HG03060 (cell line): ENCODE results near the gene MAML2.

ENCODE experiments used
- ATAC-seq: cut with Tn5 transposase; IDR thresholded peaks from one replicate; pipeline ENCODE4 v1.9.1; 2021; ENCODE audit warnings: low read depth, moderate number of reproducible peaks; ENCODE audit not compliant: unreplicated experiment

The MAML2 gene

DNA sequence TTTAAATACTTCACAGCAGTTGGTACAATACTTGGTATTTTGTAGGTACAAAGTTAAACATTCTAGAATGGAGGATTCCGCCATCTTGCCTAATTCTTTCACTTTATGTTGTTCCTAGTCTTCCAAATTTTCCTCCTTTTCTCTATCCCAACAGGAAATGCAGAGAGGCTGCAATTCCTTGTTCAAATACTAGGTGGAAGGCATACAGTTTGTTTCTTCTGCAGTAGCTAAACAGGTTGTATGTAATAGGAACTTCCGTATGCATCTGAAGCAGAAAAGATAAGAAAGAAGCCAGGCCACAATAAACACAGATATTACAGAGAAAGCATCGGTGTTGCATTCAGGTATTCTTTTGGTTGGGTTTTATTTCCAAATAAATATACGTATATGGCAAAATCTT lies 232.7 kb downstream of the MAML2 start:
- no peak for ATAC-seq

DNA sequence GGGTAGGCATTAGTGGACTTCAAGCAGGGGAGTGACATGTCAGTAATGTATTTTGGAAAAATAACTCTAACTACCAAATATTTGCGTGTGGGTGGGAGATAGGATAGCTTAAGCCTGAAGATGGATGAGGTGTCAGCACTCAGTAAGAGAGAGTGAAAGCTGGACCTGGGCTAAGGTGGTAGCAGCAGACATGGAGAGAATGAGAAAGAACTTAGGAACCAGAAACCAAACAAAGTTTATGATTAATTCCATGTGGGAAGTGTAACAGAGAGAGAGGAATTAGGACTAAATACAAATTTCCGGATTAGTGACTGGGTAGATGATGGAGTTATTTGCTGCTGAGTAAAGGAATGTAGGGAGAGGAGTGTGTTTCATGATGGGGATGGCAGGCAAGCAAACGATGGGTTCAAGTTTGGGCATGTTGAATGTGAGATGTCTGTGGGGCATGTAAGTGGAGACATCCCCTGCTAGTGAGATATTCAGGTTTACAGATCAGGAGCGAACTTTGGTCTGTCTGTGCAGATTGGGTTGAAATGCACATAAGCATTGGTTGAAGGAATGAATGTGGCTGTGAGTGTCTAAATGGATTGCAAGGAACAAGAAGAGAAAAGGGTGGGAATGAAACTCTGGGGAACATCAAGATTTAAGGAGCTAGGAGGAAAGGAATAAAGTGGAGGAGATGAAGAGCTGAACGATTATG lies 233.5 kb downstream of the MAML2 start:
- no peak for ATAC-seq

DNA sequence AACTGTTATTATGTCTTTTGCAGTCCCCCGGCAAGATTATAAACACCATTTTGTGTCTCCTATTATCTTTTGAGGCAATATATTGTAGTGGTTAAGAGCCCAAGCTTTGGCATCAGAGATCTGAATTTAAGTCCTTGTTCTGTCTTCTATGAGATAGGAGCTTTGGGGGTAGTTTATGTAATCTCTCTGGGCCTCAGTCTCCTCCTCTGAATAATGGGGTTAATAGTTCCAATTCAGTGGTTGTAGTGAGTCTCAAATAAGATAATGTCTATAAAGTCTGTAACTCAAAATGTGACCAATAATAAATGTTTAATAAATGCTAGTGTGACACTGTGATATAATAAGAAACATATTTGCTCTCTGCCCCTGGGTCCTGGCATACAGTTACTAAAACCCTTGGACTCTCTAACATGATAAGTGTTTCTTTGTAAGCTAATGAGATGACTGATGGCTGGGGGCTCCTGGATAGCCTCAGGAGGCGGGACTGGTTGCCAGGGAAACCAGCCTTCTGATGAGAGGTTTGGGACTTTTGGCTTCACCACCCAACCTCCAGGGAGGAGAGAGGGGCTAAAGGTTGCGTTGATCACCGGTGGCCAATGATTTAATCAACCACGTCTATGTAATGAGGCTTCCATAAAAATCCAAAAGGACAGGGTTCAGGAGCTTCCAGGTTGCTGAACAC lies 235.7 kb downstream of the MAML2 start:
- no peak for ATAC-seq

DNA sequence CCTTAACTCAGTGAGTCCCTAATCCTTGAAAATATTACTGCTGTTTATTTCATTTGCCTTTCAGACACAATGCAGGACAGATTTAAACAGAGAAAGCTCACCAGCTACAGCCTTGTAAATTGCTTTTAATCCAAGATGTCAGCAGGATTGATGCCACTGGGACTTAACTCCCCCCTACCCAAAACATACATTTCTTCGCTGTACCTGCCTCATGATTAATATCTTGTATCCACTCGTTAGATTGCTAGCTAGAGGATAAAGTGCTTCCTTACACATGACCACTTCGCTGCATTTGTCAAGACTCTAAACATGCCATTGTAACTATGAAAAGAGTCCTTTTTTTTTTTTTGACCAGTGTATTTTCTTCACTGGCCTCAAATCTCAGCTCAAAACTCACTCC lies 236.3 kb downstream of the MAML2 start:
- ATAC-seq, result no peak

DNA sequence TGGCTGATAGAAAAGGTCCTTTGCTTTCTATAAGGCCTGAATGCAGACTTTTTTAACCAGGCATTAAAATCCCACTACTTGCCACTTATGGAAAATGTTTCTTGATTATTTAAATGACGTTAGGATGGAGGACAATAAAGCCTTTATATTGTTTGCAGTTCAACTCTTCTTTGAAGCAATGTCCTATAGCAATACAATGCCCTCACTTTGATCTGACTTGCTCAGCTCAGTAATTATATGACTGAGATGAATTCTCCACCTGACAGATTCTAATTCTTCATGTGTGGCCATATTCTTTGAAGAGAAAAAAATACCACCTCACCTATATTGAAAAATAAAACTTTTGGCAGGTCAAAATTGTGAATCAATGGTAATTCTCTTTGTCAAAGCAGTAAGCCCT lies 237.1 kb downstream of the MAML2 start:
- no peak for ATAC-seq

DNA sequence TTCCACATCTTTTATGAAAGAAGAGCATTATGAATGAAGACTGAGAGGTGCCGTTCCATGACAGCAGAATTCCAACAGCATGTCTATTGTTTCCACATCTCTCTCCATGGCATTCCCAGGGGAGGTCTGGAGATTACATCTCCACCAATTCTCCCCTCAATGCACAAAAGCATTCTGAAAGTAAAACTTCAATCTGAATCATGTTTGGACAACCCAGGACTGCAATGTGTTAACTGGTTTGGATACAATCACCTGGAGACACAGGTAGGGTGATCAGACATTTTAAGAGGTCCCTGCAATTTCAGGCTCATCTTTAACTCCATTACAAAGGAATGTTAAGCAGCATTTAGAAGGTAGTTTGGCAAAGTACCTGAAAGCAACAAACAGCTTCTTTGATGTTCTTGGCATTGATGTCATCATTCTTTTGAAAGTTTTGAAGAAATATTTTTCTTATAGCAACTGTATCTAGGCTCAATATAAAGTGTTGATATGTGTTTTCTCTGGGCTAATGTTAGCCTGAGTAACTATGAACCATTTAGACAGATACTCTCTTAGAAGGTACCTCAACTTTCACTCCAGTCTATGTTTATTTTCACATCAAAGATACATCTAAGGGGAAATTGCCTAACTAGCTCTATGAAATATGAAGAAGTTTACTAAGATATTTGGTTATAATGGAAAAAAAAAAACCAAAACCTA lies 237.6 kb downstream of the MAML2 start:
- no peak for ATAC-seq

DNA sequence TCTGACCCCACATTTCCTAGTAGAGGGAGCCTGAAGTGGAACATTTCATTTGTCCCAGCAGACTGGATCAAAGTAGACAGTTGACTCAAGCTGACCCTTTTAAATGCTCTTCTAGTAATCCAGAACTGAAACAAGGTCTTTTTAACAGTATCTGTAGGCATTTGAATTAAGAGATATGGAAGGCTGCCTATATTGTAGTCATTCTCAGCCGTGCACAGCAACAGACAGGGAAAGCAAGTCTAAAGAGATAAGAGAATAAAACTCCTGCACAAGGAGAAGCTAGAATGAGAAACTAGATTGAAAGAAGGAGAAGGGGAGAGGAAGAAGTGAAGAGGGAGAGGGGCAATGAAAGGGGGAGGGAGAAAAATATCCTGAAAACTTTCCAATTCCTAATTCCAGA lies 238.5 kb downstream of the MAML2 start:
- no peak for ATAC-seq

DNA sequence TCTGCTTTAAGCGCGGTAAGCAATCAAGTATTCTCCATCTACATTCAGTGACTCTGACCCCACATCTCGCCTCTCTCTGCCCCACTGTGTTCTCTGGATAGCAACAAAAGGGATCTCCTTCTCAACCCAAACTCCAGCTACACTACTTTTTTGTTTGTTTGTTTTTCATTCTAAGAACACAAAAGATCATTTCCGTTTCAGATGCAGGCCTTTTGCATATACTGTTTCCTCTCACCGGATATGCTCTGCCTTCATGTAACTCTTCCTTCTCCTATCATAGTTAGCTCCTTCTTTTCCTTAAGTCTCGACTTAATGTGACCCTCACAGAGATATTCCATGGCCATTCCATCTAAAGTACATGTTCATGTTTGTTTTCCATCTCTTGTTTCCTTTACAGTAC lies 239.3 kb downstream of the MAML2 start:
- no peak for ATAC-seq

DNA sequence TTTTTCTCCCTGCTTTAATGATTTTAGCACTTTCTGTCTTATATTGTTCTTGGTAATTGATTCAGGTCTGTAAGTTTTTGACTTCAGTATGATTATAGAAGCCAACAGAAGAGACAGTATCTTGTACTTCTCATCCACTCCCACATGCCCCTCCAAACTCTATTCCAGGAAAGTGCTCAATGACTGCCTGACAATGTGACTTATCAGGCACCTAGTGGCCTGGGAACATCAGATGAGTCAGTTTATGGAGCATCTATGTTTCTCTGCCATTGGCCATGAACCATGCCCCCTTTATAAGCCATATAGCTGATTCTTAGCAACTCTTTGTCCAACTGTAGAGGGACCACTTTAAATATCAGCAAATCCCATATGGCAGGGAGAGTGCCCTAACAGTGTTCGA lies 239.9 kb downstream of the MAML2 start:
- ATAC-seq, result no peak

DNA sequence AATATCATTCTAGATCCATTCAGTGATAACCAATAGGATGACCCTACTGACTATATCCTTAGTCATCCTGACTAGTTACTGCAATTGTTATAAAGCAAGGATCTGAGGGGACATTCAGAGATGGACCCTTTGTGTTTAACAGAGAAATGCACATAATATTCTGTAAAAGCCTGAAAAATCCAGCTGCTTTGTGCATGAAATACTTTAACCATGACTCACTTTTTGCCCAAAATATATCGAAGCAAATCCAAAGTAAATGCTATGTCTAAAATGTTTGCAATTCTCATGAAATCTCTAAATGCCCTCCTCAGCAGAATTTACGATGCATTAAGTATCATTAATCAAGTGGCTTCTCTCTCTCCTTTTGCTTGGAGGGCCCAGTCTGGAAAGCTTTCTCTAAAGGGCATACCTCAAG lies 240.3 kb downstream of the MAML2 start:
- ATAC-seq, result no peak

DNA sequence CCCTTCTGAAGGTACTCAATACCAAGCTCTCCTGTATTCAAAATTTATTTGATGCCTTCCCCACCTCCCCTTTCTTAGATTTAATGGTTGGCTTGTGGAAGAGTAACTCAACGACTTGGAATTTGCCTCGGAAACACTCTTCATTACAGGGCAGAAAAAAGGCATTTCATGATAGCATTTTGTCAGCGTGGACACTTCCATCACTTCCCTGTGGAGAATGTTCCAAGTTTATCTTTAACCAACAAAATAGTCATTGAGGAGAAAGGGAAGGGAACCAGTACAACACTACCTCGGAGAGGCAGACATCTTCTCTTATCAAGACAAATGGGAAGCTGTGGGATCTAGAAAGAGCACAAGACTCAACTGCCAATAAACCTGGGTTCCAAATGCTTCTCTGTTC lies 241.8 kb downstream of the MAML2 start:
- no peak for ATAC-seq

DNA sequence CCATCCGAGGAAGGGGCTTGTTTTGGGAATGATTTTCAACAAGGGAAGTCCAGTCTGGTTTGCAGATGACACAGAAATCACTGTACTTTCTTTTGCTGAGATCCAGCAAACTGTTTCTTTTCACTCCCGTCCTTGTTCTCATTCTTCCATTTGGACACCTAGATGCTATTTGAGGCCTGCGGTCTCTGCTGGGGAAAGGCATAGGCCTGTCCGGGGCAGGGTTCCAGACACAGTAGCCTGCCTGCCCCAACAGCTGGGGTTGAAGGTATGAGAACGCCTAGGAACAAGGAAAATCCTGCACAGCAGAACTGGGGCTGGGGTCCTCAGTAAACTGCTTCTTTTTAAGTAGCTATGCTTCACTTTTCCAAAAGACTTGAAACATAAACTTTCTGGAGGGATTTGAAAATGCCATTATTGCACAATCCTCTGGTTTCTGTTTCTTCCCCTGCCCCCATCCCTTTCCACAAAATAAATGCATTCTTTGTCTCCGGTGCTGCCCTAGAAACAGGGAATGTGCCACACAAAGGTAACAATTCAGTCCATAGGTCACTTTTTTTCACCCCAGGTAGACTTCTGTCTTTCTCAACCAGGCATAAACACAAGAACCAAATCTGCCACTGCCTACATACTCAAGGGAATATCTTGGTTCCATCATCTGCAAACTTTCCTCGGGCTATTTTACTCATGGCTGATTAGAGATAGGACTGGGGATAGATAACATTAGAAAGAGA lies 244.3 kb downstream of the MAML2 start:
- ATAC-seq, result no peak

DNA sequence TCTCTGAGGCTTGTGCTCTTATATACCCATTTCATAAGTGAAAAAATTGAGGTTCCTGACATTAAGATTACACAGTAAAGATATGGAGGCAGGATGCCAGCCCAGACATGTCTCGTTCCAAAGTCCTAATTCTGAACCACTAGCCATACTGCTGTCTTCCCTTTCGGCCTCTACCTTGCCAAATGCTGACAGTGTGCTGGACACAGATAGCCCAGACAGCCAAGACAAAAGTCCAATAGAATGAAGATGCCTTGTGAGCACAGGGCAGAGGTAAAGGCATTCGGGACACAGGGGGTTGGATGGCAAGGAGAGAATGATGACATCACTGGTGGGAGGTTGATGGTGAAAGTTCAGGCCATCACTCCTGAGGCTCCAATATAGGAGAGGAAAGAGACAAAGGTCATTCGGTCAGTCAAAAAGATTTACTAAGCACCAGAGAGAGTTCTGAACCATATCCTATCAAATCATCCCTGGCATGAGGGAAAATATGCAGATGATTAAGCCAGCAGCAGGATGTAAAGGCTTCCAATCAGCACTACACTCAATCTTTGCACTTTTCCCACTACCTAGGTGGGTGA lies 245.1 kb downstream of the MAML2 start:
- no peak for ATAC-seq

DNA sequence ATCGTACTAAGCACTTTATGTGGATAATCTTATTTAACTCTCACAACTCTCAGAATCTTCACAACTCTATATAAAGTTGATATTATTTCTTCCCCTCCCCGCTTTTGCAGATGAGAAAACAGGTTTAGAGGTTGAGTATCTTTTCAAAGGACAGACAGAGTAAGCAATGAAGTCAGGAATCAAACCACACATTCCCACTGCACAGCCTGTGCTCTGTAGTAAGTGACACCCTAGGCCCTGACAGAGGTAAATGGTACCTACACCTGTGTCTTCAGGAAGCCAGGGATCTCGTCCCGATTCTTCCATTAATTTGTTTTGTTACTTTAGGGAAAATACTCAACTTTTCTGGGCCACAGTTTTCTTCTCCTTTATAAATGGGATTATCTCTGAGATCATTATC lies 246.6 kb downstream of the MAML2 start:
- ATAC-seq, result no peak

DNA sequence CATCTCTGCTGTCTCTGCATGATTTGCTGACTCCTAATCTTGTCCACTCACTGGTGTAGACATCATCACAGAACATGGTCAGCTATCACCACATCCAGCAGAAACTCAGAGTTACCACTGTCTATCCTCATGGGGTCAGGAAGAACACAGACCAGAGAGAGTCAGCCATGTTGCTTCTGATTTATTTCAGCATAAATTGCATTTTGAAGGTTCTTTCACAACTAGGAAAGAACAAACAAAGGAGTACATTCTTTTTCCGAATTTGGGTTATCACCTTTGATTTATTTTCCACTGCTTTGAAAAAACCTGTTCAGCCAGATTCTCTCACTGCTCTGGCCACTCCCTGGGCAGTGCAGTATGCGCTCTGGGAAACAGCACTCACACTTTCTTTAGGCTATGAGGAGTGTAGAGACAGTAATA lies 247.1 kb downstream of the MAML2 start:
- ATAC-seq, result no peak

DNA sequence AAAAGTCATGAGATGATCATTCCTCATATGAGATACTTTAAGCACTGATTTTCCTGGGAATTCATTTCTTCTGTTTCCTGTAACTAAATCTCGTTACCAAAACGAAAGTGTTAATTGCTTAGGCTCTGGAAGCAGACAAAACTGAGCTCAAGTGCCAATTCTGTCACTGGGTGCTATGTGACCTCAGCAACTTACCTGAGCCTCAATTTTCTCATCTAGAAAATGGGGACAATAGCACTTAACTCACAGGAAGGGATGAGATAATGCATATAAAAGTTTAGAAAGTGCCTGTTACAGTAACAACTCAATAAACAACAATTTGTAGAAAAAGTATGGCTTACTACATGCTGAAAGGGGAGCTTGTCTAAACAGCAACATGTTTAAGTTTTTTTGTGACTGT lies 248.8 kb downstream of the MAML2 start:
- ATAC-seq, result no peak

DNA sequence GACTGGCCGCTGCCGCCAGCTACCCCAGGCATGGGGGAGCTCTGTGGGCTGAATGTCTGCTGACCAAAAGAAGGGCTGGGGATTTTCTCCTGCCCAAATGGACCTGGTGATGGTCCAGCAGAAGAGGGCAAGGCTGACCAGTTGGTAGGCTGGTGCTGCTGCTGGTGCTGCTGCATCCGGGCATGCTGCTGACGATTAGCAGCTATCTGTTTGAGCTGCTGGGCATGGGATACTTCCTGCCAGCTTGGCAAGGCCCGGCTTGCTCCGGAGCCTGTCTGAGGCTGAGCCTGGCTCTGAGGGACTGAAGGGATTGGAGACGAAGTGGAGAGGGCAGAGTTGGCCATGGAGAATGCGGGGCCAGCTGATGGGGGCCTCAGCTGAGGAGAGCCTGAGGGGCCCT lies 250.5 kb downstream of the MAML2 start:
- no peak for ATAC-seq

DNA sequence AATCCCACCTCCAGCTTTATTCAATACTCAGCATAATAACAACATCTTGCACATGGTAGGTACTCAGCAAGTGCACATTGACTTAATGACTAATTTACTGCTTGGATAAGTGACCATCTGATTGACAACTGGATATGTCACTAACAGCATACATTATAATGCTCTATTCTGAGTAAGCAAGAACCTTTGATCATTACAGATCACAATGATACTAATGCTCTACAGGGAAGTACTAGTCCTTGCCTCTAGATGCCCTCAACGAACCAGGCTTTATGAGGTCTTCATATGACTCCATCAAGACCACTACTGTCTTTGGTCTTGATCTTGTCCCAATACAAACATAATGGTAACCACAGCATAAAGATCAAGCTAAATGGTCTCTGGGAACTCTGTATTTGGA lies 251.5 kb downstream of the MAML2 start:
- no peak for ATAC-seq

DNA sequence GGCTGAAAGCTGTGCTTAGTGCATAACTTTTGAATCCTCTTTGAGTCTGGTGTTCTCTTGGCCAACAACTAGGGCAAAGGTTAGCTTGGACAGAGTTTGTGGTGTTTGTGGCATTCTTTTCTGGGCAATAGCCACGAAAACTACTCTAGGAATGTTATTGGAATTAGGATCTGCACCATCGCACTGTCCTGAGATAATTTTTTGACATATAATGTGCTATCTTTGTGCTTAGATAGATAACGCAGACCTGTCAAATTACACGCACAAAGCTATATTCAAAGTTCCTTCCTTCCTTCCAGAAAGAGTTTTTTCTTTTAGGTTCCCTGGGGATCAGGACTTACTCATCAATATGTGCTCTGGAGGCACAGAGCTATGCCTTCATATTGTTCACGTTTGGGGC lies 252.3 kb downstream of the MAML2 start:
- no peak for ATAC-seq

DNA sequence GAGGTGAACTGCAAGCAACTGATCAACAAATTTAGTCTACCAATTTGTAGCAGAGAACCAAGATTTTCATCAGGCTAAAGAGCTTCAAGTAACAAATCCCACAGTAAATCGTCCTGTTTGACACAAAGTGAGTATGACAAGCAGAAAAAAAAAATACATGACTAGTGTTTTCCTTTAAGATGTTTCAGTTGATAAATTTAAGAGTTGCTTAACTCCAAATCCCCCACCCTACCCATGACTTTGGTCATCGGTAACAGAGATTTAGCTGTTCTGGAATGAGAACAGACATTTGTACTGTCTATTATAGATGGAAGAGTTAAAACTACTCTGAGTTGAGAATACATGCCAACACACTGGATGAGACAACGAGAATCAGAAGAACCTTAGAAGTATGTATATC lies 254.1 kb downstream of the MAML2 start:
- ATAC-seq, result no peak

DNA sequence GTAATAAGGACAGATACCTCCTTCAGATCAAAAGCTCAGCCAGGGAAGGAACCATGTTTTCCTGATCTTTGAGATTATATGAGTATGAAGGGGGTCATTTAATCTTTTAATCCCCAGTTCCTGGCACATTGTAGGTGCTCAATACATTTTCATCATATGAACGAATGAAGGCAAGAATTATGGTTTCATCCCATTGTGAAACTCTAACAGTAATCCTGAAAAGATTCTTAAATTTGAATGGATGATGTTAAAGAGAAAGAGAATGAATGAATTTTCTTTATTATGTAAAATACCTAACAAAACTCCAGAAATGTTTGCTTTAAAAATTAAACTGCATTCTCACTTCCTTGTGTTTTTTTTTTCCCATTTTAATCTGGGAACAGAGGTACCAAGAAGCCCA lies 256.9 kb downstream of the MAML2 start:
- ATAC-seq, result no peak
